Measurements from ENCODE around the gene MAG. TPM values are rescaled to one million over a fixed set of nuclear protein-coding genes. Genes with fewer than 3 reads are reported as not detected.
"Not testable (repeated sequence)": the region's sequence is repeated elsewhere in the genome, so short reads cannot be mapped to it uniquely, and the experiment has no call there.

The MAG gene
- total RNA-seq, 1 donor from 2014 or later = 0.47 TPM

GRCh38 chr19:35281303-35281702 is 10.7 kb upstream of the MAG start:
- DNase-seq = no peak

- DNase-seq = no peak
These were observed 7.5 kb upstream of the MAG start for GRCh38 chr19:35284153-35285094.

- DNase-seq = no peak
These were observed 6.9 kb upstream of the MAG start for GRCh38 chr19:35285095-35285449.

GRCh38 chr19:35285465-35285864 is 6.5 kb upstream of the MAG start:
- DNase-seq = not testable (repeated sequence)

- not testable (repeated sequence) for DNase-seq
These were observed 5.9 kb upstream of the MAG start for GRCh38 chr19:35286101-35286500.

GRCh38 chr19:35287713-35288112 is 4.2 kb upstream of the MAG start:
- DNase-seq = no peak

- no peak for DNase-seq
These were observed 3.6 kb upstream of the MAG start for GRCh38 chr19:35288331-35288730.

GRCh38 chr19:35288906-35289305 is 3.1 kb upstream of the MAG start:
- DNase-seq = no peak

GRCh38 chr19:35290381-35291127 is 1.4 kb upstream of the MAG start:
- peak; percentile 53 for DNase-seq

- no peak for DNase-seq
These were observed 702 bp upstream of the MAG start for GRCh38 chr19:35291259-35291658.

GRCh38 chr19:35292421-35293362 is 731 bp downstream of the MAG start:
- no peak for DNase-seq

GRCh38 chr19:35293363-35293739 is 1.4 kb downstream of the MAG start:
- DNase-seq = peak; percentile 52

GRCh38 chr19:35293808-35294207 is 1.8 kb downstream of the MAG start:
- DNase-seq = no peak

GRCh38 chr19:35294328-35294727 is 2.4 kb downstream of the MAG start:
- no peak for DNase-seq

GRCh38 chr19:35294859-35295791 is 3.2 kb downstream of the MAG start:
- DNase-seq = no peak

- no peak for DNase-seq
These were observed 4.0 kb downstream of the MAG start for GRCh38 chr19:35295792-35296462.

- no peak for DNase-seq
These were observed 4.9 kb downstream of the MAG start for GRCh38 chr19:35296644-35297514.

- DNase-seq = no peak
These were observed 5.5 kb downstream of the MAG start for GRCh38 chr19:35297515-35297848.

GRCh38 chr19:35297922-35298321 is 6.0 kb downstream of the MAG start:
- no peak for DNase-seq

- no peak for DNase-seq
These were observed 6.6 kb downstream of the MAG start for GRCh38 chr19:35298561-35298972.
